ENCODE data around the gene ATP10D. TPM values are rescaled to one million over a fixed set of nuclear protein-coding genes. Genes with fewer than 3 reads are reported as not detected.

Gene ATP10D
- total and polyA plus RNA-seq, 2 donors (not counting 1 experiment from before 2014, with no cell fraction given), result 16.1 to 36.2 TPM

DNA sequence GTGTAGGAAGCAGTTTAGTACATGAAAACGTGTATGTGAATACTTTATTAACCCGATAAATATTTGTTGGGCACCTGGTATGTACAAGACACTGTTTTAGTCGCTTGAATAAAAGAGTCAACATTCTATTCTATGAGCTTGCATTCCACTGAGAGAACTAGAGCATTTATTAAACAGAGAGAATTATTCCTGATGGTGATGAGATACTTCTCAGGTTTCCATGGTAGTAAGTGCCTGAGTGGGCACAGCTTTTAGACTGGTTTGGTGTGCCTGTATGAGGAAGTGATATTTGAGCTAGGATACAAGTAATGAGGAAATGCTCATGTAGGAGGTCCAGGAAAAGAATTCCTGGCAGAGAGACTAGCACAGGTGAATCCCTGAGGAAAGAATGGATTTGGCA, 94.2 kb downstream of the ATP10D start:
- POLR2A ChIA-PET, result no interaction called here
- WGBS (ENCODE audit: insufficient coverage), result no CpG with 5 or more reads among the region's 3 CpGs
- Mint-ChIP-seq H3K4me3 (no peak overlapping the region), H3K9me3 (ENCODE audit: insufficient read depth) (no peaks in the 10 kb centered on the region), H3K4me1 (no peaks in the 10 kb centered on the region), H3K27ac (no peak overlapping the region), H3K27me3 (no peaks in the 10 kb centered on the region)
- Histone ChIP-seq H3K79me2 (ENCODE audit: control insufficient read depth, insufficient read depth, low read length) (no peaks in the 10 kb centered on the region), H3K9ac (ENCODE audit: low read length) (no peak overlapping the region), H3K27ac (ENCODE audit: low read length in 2 of 2) (no peak overlapping the region), H3K9me3 (ENCODE audit: control extremely low read depth in 1 of 3, control insufficient read depth in 2 of 3, insufficient read depth in 1 of 3, low read length in 2 of 3) (peaks cover 0 to 2% (median 0%) of the 10 kb centered on the region in 3 donors), H4K20me1 (ENCODE audit: control insufficient read depth, insufficient read depth, low read length, poor library complexity, severe bottlenecking) (no peaks in the 10 kb centered on the region), H2AFZ (ENCODE audit: insufficient read depth, low read depth, low read length, poor library complexity, severe bottlenecking) (no peak overlapping the region), H3K4me1 (ENCODE audit: control insufficient read depth in 2 of 2, insufficient read depth in 2 of 2, low read length in 2 of 2) (no peaks in the 10 kb centered on the region), H3K4me3 (ENCODE audit: control extremely low read depth in 1 of 5, extremely low read depth in 1 of 5, insufficient read depth in 1 of 5, low read depth in 2 of 5, low read length in 4 of 5) (no peak overlapping the region), H3K4me2 (replicated peaks; ENCODE audit: low read depth, low read length, poor library complexity, severe bottlenecking) (no peak overlapping the region), H3K36me3 (replicated peaks in 1 of 2; ENCODE audit: control extremely low read depth in 1 of 2, control insufficient read depth in 1 of 2, extremely low read depth in 1 of 2, insufficient read depth in 2 of 2, low read length in 1 of 2) (peaks cover 23 to 85% of the 10 kb centered on the region in 2 experiments), H3K27me3 (replicated peaks in 1 of 4; ENCODE audit: control extremely low read depth in 1 of 4, control insufficient read depth in 3 of 4, insufficient read depth in 4 of 4, low read length in 3 of 4) (no peaks in the 10 kb centered on the region)
- CTCF ChIA-PET, result no interaction called here
- no peak for ATAC-seq (ENCODE audit: low read depth)
- intact Hi-C loops (cut with micrococcal nuclease), result no loop called here
- no peak for DNase-seq
- TF ChIP-seq EZH2 (IDR thresholded peaks at IDR 0.05; ENCODE audit: borderline replicate concordance, insufficient read depth, low read depth, low read length, poor library complexity, severe bottlenecking), result no peak

DNA sequence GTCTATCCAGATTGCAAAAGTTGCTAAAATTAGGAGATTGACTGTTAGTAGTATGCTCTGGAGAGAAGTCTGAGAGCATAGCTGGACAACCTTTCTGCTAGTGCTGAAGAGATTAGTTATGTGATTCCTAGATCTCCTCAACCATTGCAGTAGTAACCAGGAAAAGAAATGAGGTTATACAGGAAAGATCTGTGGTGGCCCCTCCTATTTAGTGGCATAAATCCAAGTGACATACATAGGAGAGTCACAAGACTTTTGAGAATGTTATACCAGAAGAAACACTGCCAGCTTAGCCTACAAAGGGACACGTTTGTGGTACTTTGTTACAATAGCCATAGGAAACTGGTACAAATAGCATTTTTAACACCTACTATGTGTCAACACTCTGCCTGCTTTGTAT, 105.2 kb downstream of the ATP10D start:
- POLR2A ChIA-PET, result no interaction called here
- Histone ChIP-seq H3K27ac (ENCODE audit: low read length in 2 of 2) (no peak overlapping the region), H4K20me1 (ENCODE audit: control insufficient read depth, insufficient read depth, low read length, poor library complexity, severe bottlenecking) (no peaks in the 10 kb centered on the region), H3K27me3 (replicated peaks in 1 of 4; ENCODE audit: control extremely low read depth in 1 of 4, control insufficient read depth in 3 of 4, insufficient read depth in 4 of 4, low read length in 3 of 4) (no peaks in the 10 kb centered on the region), H3K36me3 (replicated peaks in 1 of 2; ENCODE audit: control extremely low read depth in 1 of 2, control insufficient read depth in 1 of 2, extremely low read depth in 1 of 2, insufficient read depth in 2 of 2, low read length in 1 of 2) (peaks cover 26 to 72% of the 10 kb centered on the region in 2 experiments), H3K9me3 (ENCODE audit: control extremely low read depth in 1 of 3, control insufficient read depth in 2 of 3, insufficient read depth in 1 of 3, low read length in 2 of 3) (peaks cover 0 to 9% (median 8%) of the 10 kb centered on the region in 3 donors), H3K4me2 (replicated peaks; ENCODE audit: low read depth, low read length, poor library complexity, severe bottlenecking) (no peak overlapping the region), H2AFZ (ENCODE audit: insufficient read depth, low read depth, low read length, poor library complexity, severe bottlenecking) (no peak overlapping the region), H3K79me2 (ENCODE audit: control insufficient read depth, insufficient read depth, low read length) (no peaks in the 10 kb centered on the region), H3K9ac (ENCODE audit: low read length) (no peak overlapping the region), H3K4me1 (ENCODE audit: control insufficient read depth in 2 of 2, insufficient read depth in 2 of 2, low read length in 2 of 2) (no peaks in the 10 kb centered on the region), H3K4me3 (ENCODE audit: control extremely low read depth in 1 of 5, extremely low read depth in 1 of 5, insufficient read depth in 1 of 5, low read depth in 2 of 5, low read length in 4 of 5) (no peak overlapping the region)
- WGBS (ENCODE audit: insufficient coverage), result no CpG with 5 or more reads among the region's 1 CpG
- DNase-seq, result no peak
- Mint-ChIP-seq H3K4me1 (no peaks in the 10 kb centered on the region), H3K27me3 (no peaks in the 10 kb centered on the region), H3K9me3 (ENCODE audit: insufficient read depth) (peaks cover 6% of the 10 kb centered on the region), H3K27ac (no peak overlapping the region), H3K4me3 (no peak overlapping the region)
- intact Hi-C loops (cut with micrococcal nuclease), result no loop called here
- CTCF ChIA-PET, result no interaction called here
- ATAC-seq (ENCODE audit: low read depth), result no peak
- TF ChIP-seq, protein P1, sequence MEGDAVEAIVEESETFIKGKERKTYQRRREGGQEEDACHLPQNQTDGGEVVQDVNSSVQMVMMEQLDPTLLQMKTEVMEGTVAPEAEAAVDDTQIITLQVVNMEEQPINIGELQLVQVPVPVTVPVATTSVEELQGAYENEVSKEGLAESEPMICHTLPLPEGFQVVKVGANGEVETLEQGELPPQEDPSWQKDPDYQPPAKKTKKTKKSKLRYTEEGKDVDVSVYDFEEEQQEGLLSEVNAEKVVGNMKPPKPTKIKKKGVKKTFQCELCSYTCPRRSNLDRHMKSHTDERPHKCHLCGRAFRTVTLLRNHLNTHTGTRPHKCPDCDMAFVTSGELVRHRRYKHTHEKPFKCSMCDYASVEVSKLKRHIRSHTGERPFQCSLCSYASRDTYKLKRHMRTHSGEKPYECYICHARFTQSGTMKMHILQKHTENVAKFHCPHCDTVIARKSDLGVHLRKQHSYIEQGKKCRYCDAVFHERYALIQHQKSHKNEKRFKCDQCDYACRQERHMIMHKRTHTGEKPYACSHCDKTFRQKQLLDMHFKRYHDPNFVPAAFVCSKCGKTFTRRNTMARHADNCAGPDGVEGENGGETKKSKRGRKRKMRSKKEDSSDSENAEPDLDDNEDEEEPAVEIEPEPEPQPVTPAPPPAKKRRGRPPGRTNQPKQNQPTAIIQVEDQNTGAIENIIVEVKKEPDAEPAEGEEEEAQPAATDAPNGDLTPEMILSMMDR (IDR thresholded peaks at IDR 0.05), result no peak
- TF ChIP-seq EZH2 (IDR thresholded peaks at IDR 0.05; ENCODE audit: borderline replicate concordance, insufficient read depth, low read depth, low read length, poor library complexity, severe bottlenecking), result no peak
